Upper lobe of right lung (tissue), 1 donor: Measurements from ENCODE around the gene RUNX1. TPM values are rescaled to one million over a fixed set of nuclear protein-coding genes. Genes with fewer than 3 reads are reported as not detected.
A peak's percentile ranks its signal among the peaks of the same experiment; 100 is the strongest.

Experiments used
- ATAC-seq: fragments of 200-7000 bp; cut with Tn5 transposase; one replicate; pipeline ENCODE4 v1.9.1; 2020; ENCODE audit warnings: mild to moderate bottlenecking, moderate library complexity
- DNase-seq: peaks from one replicate; pipeline ENCODE4 v3.0.0-alpha.2; 2020
- H3K27ac ChIP-seq: fragments of 200-600 bp; one replicate; pipeline ENCODE4 v1.8.0; 2022
- H3K27me3 ChIP-seq: fragments of 200-600 bp; one replicate; pipeline ENCODE4 v1.8.0; 2022; ENCODE audit warnings: mild to moderate bottlenecking
- H3K36me3 ChIP-seq: fragments of 200-600 bp; one replicate; pipeline ENCODE4 v1.8.0; 2022
- H3K4me1 ChIP-seq: fragments of 200-600 bp; one replicate; pipeline ENCODE4 v1.8.0; 2022
- H3K4me3 ChIP-seq: fragments of 200-600 bp; one replicate; pipeline ENCODE4 v1.8.0; 2022; ENCODE audit warnings: mild to moderate bottlenecking
- H3K9me3 ChIP-seq: fragments of 200-600 bp; one replicate; pipeline ENCODE4 v1.8.0; 2022
- CTCF ChIP-seq: fragments of 200-600 bp; IDR thresholded peaks from one replicate; pipeline ENCODE4 v1.8.0; 2022; ENCODE audit warnings: antibody characterized with exemption
- intact Hi-C: fragments of 100-400 bp; cut with DNase I; formaldehyde crosslinking; loops from one replicate; pipeline ENCODE4 v1.11.0; 2022
- total RNA-seq: library from RNA; stranded (reverse); fragmentation: NEBNext Ultra II Directional; extraction: Animal tissue kit (Norgen Biotek cat#: 25700); gene quantifications from one replicate; pipeline ENCODE4 v1.2.1, GENCODE V29; 2021
- donor health status: DM: no; HTN: yes; CAD: no; lungs with severe emphysema.

RUNX1 gene
- total RNA-seq, 1 donor from 2014 or later = 86.9 TPM

GRCh38 chr21:34926803-34927467, 122.2 kb downstream of the RUNX1 start:
- Histone ChIP-seq H3K27me3 (no peaks in the 10 kb centered on the region), H3K27ac (no peak overlapping the region), H3K36me3 (no peaks in the 10 kb centered on the region), H3K9me3 (no peaks in the 10 kb centered on the region), H3K4me3 (no peak overlapping the region), H3K4me1 (peaks cover 3% of the 10 kb centered on the region)
- DNase-seq (no peak), ATAC-seq (peak; percentile 41)
- intact Hi-C loops = no loop called here
- TF ChIP-seq CTCF = no peak

DNA sequence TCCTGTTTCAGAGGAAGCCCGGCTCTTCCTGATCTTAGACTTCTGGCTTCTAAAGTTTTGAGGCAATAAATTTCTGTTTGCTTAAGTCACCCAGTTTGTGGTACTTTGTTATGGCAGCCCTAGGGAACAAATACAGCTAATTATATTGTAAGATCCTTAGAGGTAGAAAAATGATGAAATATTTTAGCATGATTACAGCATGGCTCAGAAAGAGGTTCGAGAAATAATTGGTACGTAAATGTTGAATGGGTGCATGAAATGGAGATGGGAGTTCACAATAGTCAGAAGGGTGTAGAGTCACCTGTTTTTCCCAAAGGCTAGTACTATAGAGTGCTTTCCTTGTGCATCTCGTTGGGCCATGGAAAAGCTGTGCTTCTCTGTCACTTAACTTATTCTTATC, 123.5 kb downstream of the RUNX1 start:
- Histone ChIP-seq H3K9me3 (no peaks in the 10 kb centered on the region), H3K27ac (no peak overlapping the region), H3K4me1 (peaks cover 3% of the 10 kb centered on the region), H3K36me3 (no peaks in the 10 kb centered on the region), H3K27me3 (no peaks in the 10 kb centered on the region), H3K4me3 (no peak overlapping the region)
- intact Hi-C loops = no loop called here
- ATAC-seq (no peak), DNase-seq (no peak)
- TF ChIP-seq CTCF = no peak

- no peak overlapping the region for H3K27ac ChIP-seq
- no peak overlapping the region for H3K4me3 ChIP-seq
- H3K9me3 ChIP-seq = no peaks in the 10 kb centered on the region
- DNase-seq (no peak), ATAC-seq (peak; percentile 29)
- no peak for TF ChIP-seq CTCF
- peaks cover 3% of the 10 kb centered on the region for H3K4me1 ChIP-seq
- H3K36me3 ChIP-seq = no peaks in the 10 kb centered on the region
- no peaks in the 10 kb centered on the region for H3K27me3 ChIP-seq
- intact Hi-C loops = no loop called here
Measured at GRCh38 chr21:34924771-34925419, 124.2 kb downstream of the RUNX1 start.

GRCh38 chr21:34924194-34924593, 124.9 kb downstream of the RUNX1 start:
- no peak overlapping the region for H3K27ac ChIP-seq
- no peak for TF ChIP-seq CTCF
- H3K9me3 ChIP-seq = no peaks in the 10 kb centered on the region
- intact Hi-C loops = no loop called here
- H3K36me3 ChIP-seq = no peaks in the 10 kb centered on the region
- peaks cover 3% of the 10 kb centered on the region for H3K4me1 ChIP-seq
- no peak for ATAC-seq
- H3K4me3 ChIP-seq = no peak overlapping the region
- no peak for DNase-seq
- H3K27me3 ChIP-seq = no peaks in the 10 kb centered on the region

- H3K9me3 ChIP-seq = no peaks in the 10 kb centered on the region
- no peak for TF ChIP-seq CTCF
- H3K4me1 ChIP-seq = peaks cover 3% of the 10 kb centered on the region
- H3K27me3 ChIP-seq = no peaks in the 10 kb centered on the region
- no peak overlapping the region for H3K4me3 ChIP-seq
- no peak overlapping the region for H3K27ac ChIP-seq
- DNase-seq (no peak), ATAC-seq (no peak)
- intact Hi-C loops = no loop called here
- no peaks in the 10 kb centered on the region for H3K36me3 ChIP-seq
Measured at GRCh38 chr21:34923626-34924025, 125.5 kb downstream of the RUNX1 start.
